Measurements from ENCODE around the gene ACTR3.

Gene ACTR3

DNA sequence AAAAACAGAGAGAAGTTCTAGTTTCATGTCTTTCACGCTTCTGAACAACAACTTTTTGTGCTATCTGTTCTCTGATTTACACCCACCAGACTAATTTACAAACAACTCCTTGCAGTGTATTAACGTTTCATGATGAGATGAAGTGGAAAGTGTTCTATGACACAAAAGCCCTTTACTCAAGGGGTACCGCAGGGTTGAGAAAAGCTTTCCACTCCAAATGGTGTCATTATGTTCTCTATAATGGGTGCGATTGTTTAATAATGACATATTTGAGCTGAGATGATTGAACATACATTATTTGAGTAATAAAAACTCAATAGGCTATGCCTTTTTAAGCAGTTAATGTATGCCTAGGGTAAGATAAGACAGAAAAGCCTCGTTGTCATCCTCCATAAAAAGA, 76.3 kb downstream of the ACTR3 start:
- no peak for DNase-seq (ENCODE audit: low read depth)

- DNase-seq (ENCODE audit: low read depth), result no peak
Measured at GRCh38 chr2:113966832-113967231, 76.9 kb downstream of the ACTR3 start.

DNA sequence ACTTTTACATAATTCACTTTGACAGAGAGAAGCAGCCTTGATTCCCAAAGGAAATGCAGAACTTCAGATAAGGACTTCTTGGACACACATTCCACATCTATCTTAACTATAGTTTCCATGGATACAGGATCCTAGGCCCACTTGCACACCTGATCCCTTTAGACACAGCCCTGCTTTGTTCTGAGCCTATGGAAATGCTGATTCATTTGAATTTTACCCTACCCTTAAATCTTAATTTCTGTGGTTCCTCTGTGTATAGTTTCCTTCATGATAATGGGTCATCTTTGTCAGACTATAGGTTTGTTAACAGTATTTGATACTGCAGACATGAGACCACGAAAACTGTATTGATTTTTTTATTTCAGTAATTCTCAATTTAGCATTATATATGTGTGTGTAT, 77.4 kb downstream of the ACTR3 start:
- DNase-seq (ENCODE audit: low read depth), result no peak

GRCh38 chr2:113972766-113973165, 82.9 kb downstream of the ACTR3 start:
- DNase-seq (ENCODE audit: low read depth), result no peak

DNA sequence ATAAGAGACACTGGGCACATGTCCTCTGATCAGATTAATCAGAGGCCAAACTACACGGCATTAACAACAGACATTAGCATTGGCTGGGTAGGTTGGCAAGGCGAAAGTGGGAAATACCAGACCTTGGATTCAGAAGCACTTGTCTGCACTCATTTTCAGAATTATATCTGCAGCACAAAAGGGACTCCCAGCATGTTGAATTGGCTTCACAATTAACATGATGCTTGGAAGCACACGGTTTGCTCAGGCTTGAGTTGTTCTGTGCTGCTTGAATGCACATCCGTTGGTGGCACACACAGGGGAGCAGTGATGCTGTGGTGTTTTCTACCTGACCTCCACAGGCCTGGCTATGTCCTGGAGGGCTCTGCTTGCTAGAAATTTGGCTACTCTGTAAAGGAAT, 83.9 kb downstream of the ACTR3 start:
- DNase-seq (ENCODE audit: low read depth), result no peak

- DNase-seq (ENCODE audit: low read depth), result no peak
Measured at GRCh38 chr2:113974727-113975126, 84.8 kb downstream of the ACTR3 start.

DNA sequence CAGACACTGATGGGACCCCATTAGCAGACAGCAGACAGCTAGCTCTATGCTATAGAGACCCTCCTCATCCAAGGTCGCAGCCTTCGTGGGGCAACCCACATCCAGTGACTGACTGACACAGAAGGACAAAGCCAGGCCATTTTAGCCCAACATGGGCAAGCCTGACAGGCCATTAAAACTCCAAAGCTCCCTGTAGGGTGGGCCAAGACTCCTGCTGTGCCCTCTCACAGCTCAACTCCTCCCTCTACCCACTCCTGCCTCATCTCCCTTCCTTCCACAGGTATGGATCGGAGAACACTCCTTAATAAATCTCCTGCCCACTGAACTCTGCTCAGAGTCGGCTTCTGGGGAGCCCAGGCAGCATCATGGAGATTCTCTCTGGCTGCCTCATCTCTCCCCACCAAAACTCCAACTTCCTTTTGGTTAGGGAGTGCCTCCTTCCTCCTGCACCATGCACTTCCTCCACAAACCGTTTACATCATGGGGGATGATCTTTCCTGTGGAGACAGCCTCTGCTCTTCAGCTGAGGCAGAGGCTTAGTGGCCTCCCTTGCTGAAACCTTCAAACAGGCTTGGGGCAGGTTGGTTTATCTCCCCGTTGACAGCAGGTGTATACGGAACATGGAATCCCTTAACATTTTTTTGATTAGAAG, 86.5 kb downstream of the ACTR3 start:
- no peak for DNase-seq (ENCODE audit: low read depth)

DNA sequence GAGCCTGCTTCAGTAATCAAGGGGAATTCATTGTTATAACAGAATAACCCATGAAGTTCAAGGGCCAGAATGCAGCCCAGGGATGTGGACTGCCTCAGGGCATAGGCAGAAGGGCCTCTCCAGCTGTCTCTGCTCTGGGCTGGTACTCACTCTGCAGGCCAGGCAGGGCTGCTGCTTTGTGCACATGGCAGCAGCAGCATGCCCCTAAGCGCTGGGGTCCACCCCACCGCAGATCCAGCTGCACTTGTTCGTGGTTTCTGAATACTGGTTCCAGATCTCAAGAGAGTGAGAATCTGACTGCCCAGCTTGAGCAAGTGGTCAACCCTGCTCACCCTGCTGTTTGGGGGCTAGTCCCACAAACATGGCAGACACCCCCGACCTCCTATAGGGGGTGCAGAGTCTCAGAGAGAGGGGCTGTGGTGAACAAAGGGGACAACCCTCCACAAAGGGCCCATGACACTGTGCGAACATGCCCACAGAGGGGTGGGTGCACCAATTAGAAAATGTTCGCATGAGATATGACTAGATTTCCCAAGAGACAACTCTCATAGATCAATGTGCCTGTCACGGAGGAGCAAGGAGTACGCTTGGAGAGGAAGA, 87.3 kb downstream of the ACTR3 start:
- no peak for DNase-seq (ENCODE audit: low read depth)

GRCh38 chr2:113977660-113978523, 88.0 kb downstream of the ACTR3 start:
- DNase-seq (ENCODE audit: low read depth), result no peak

DNA sequence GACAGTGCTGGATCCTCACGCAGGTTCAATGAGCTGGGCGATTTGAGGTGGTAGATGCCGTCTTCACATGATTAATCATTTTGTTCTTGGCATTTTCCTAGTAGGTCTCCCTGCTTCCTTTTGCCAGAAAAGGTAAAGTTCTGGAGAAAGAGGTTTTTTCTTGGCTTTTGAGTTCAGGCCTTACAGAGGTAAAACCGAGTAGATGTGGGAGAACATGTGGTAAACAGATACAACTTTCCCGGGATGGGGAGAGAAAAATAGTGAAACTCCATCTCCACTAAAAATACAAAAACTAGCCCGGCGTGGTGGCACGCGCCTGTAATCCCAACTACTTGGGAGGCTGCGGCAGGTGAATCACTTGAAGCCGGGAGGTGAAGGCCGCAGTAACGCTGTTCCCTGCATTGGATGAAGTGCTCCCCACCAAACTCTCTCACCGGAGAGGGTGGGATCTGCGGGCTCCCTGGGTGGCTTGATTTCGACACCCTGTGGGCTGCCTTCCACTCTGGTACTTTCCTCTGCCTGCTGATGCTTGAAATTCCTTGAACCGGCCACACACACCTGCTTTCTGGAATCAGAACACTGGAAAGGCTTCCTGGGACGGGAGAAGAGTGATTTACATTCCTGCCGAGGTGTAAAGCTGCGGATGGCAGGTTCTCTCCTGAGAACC, 88.8 kb downstream of the ACTR3 start:
- DNase-seq (ENCODE audit: low read depth), result no peak

DNA sequence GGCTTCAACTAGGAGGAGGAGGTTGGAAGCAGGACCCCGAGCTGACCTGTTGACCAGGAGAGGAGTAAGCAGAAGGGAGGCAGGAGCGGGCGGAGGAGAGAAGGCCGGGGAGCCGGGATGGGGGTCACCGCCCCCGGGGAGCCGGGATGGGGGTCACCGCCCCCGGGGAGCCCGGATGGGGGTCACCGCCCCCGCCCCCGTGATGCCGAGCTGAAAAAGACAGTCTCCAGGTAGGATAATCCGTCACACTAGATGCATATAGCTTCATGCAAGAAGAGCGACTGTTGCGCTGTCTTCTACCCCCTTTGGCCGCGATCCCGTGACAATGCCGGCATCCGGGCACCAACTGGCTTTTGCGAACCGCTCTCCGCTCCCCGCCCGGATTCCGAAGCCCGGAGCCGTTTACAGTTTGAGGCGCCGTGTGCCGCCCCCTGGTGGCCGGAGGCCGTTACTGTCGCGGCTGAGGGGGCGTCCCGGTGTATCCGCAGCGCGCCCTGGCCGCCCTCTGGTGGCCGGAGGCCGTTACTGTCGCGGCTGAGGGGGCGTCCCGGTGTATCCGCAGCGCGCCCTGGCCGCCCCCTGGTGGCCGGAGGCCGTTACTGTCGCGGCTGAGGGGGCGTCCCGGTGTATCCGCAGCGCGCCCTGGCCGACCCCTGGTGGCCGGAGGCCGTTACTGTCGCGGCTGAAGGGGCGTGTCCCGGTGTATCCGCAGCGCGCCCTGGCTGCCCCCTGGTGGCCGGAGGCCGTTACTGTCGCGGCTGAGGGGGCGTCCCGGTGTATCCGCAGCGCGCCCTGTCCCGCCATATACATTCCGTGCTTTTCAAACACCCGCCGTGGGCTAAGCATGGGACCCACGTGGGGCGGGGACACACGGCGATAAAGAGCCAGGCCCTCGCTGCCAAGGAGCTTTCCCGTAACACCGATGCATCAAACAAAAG, 89.6 kb downstream of the ACTR3 start:
- peak; percentile 22 for DNase-seq (ENCODE audit: low read depth)

DNA sequence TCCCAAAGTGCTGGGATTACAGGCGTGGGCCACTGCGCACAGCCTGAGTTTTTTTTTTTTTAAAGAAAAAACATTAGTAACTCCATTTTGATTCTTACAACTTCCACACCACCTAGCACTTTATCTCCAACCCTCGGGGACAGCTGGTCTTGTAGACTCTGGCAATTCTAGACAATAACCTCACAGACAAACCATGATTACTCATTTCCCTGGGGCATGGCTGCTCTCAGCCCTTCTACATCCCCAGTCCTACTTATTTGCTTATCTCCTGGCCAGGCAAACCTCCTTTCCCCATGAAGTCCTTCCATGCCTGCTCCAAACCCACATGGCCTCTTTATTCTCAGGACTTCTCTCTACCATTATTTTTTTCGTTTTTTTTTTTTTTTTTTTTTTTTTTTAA, 91.1 kb downstream of the ACTR3 start:
- DNase-seq (ENCODE audit: low read depth), result no peak

- no peak for DNase-seq (ENCODE audit: low read depth)
Measured at GRCh38 chr2:113981404-113982134, 91.7 kb downstream of the ACTR3 start.

DNA sequence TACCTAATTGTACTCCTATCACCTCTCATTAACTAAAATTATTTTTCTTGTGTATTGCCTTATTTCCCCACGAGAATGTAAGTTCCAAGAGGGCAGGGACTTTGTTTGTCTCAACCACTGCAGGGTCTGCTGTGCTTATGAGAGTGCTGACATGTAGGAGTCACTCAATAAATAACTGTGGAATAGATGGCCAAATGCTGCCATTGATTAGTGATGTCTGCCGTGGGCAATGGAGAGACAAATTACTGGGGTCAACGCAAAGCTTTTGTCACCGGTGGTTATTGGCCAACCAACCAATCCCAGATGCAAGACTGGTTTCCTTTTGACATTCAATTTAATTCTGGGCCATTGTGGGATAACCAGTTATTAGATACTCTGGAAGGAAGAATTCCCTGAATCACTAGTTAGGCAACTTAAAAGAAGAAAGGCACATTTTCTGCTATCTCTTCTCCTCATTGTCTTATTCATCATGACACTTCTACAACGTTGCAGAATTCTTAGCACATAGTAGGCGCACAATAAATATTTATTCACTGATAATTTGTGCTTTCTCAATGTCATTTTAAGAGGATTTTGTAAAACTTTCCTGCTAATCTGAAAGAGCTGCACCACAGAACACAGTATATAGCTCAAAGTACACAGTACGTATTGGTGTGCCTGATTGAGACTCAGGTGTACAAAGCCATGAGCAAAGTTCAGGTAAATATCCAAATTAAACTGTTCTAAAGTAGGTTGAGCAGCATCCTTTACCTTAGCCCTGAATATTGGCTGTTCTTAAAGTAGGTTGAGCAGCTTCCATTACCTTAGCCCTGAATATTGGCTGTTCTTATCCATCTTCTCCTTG, 95.9 kb downstream of the ACTR3 start:
- no peak for DNase-seq (ENCODE audit: low read depth)

DNA sequence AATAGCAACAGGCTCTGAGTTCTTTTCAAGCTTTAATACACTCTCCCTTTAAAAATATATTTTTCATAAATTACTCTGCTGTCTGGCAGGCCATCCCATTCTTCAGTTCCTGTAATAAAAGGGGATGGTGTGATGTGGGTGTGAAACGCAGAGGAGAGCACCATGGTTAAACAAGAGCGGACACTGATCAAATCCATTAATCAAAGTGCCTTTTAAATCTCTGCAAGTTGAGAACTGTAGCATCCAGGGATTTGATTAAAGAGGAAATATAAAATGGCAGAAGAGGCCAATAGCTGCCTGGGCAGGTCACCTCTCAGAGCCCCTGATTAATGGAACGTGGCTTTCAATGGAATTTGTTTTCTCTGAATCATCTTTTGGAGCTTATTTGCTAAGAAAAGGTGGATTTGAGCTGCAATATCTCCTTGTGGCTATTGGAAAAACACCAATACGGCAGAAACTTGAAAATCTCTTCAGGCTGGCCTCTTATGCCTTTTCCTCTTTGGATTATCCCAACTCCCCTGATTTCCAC, 96.9 kb downstream of the ACTR3 start:
- no peak for DNase-seq (ENCODE audit: low read depth)

DNA sequence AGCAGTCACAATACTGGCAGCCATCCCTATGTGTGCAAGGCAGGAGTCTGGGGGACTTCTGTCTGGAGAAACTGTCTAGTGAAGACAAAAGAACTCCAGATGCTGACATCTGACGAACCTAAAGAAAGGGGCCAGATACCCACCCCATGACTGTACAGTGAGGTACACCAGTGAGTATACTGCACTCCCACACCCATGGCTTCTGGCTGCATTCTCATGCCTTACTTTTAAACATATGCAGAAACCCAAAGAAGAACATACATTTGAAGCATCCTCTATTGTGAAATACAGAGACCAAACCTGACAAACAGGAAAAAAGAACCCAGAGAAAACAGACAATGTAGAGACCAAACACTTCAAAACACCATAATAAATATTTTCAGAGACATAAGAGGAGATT, 102.2 kb downstream of the ACTR3 start:
- no peak for DNase-seq (ENCODE audit: low read depth)

GRCh38 chr2:113996671-113997594, 107.0 kb downstream of the ACTR3 start:
- no peak for DNase-seq (ENCODE audit: low read depth)

DNA sequence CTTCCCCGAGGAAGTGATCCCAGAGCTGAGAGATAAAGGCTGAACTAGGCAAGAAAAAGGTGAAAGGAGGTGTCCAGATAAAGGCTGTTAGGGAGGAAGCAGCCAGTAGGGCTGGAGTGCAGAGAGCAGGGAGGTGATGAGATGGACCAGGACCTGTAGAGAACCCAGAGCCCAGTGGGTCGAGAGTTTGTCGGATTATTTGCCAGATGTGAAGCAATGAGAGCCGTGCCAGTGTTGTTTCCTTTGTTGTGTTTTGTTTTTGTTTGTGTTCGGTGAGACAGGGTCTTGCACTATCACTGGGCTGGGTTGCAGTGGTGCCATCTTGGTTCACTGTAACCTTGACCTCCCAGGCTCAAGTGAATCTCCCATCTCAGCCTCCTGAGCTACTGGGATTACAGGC, 111.3 kb downstream of the ACTR3 start:
- no peak for DNase-seq (ENCODE audit: low read depth)

- DNase-seq (ENCODE audit: low read depth), result no peak
Measured at GRCh38 chr2:114001937-114002336, 112.0 kb downstream of the ACTR3 start.

All from stimulated activated CD8-positive, alpha-beta memory T cell treated with anti-CD3 and anti-CD28 coated beads, Interleukin-12 subunit alpha, Interleukin-12 subunit beta, amount 100 ng/mL, for 4 hours (primary cell).